ENCODE data around the gene NFYC.

Gene NFYC

GRCh38 chr1:40661678-40662077 lies 29.8 kb upstream of the NFYC start:
- no peak for TF ChIP-seq CTCF (IDR thresholded peaks at IDR 0.05)

DNA sequence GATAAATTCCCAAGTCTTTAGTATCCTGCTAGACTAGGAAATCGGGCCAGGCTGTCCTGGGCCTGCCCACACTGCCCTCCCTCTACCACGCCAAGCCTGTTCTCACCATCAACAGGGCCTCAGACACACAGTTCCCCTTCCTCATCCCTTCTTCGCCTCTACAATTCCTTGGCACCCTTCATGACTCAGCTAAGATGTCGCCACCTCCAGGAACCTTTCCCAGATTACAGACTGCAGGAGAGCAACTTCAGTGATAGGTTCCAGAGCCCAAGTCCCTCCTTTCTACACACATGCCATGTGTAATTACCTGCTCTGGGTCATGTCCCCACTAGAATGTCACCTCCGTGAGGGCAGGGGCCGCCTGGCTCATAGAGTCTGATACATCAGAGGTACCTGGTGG lies 29.4 kb upstream of the NFYC start:
- TF ChIP-seq CTCF (IDR thresholded peaks at IDR 0.05) = no peak

GRCh38 chr1:40662864-40663263 lies 28.6 kb upstream of the NFYC start:
- TF ChIP-seq CTCF (IDR thresholded peaks at IDR 0.05) = no peak

- TF ChIP-seq CTCF (IDR thresholded peaks at IDR 0.05) = no peak
Observed at GRCh38 chr1:40663324-40664166, 28.0 kb upstream of the NFYC start.

DNA sequence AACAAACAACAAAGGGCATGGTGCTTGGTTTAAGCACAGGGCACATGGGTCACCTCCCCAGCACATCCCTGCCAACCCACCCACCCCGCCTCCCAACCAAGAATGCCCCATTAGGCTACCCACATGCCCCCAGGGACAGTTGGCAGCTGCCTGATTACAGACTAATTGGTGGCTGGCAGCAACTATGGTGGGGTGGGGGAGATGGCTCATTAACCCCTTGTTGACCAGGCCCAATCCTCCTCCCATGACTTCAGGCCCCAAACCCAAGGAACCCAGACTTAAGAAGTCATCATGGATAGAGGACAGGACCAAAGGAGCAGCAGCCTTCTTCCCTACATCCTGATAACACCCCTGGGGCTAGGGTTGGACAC lies 27.4 kb upstream of the NFYC start:
- TF ChIP-seq CTCF (IDR thresholded peaks at IDR 0.05) = no peak

DNA sequence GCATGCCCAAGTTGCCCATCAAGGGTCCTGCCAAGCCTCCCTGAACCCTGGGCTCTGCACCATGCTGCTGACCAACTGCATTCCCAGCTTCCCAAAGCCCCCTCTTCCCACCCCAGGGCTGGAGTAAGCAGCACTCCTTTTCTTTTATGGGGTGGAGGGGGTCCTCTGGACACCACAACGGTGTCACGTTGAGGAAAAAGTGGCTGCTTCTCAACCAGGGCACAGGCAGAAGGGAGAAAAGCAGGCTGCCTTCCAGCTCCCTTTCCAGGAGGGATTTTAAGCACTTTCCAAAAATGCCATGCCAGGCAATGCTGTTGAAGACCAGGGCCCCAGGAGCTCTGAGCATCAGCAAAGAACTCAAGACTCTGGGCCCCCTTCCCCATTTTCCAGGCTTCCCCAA lies 26.7 kb upstream of the NFYC start:
- TF ChIP-seq CTCF (IDR thresholded peaks at IDR 0.05) = no peak

- TF ChIP-seq CTCF (IDR thresholded peaks at IDR 0.05) = no peak; the same call in 1 of the 2 replicates
Observed at GRCh38 chr1:40665335-40666171, 26.0 kb upstream of the NFYC start, which contains the start of gene RIMS3. Gene RIMS3 (minus strand): TSS chr1:40665682. CDS start chr1:40641925, 23,757 bp downstream.

Measured in LNCAP (cell line).